ENCODE results near the gene CEP85L.

Gene CEP85L

DNA sequence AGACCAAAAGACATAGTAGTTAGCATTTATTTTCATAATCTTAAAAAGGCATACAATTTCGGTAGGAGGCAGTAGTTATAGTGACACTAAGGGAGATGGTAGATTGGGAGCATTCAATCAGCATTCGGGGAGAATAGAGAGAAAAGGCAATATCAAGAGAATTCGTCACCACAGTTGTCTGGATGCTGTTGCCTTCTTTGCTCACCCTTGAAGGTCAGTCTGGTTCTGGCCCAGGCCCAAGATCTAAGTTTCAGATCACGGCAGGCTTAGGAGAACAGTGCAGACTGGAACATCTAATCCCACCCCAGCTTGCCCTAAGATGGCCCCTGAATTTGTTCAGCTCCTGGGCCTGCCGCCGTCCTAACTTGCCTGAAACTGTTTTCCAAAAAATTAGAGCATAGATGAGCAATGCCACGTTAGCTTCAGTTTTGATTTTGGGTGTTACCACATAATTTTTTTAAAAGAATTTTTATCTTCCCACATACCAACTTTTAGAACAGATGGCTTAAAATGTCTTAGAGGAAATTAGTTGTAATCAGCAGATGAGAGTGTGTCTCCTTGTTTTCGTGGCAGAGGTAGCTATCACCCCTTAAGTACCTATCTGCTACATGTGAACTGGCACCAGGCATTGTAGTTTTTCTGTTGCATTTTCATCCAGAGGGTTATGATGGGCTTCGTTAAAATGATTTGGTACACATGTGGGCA is 8.3 kb upstream of the CEP85L start:
- no peaks in the 10 kb centered on the region for H3K27me3 ChIP-seq (ENCODE audit: low read depth, low read length)
- H3K4me1 ChIP-seq (ENCODE audit: control insufficient read depth in 1 of 2, insufficient read depth in 2 of 2, low read length in 2 of 2), result no peaks in the 10 kb centered on the region
- H3K36me3 ChIP-seq (ENCODE audit: control insufficient read depth in 1 of 2, insufficient read depth in 2 of 2, low read length in 2 of 2), result no peaks in the 10 kb centered on the region
- no peak overlapping the region for H3K27ac ChIP-seq (ENCODE audit: low read length)
- no peak overlapping the region for H3K4me3 ChIP-seq (ENCODE audit: low read depth in 1 of 2, low read length in 2 of 2)
- no peaks in the 10 kb centered on the region for H3K9me3 ChIP-seq (ENCODE audit: control insufficient read depth in 1 of 2, low read length in 2 of 2)

DNA sequence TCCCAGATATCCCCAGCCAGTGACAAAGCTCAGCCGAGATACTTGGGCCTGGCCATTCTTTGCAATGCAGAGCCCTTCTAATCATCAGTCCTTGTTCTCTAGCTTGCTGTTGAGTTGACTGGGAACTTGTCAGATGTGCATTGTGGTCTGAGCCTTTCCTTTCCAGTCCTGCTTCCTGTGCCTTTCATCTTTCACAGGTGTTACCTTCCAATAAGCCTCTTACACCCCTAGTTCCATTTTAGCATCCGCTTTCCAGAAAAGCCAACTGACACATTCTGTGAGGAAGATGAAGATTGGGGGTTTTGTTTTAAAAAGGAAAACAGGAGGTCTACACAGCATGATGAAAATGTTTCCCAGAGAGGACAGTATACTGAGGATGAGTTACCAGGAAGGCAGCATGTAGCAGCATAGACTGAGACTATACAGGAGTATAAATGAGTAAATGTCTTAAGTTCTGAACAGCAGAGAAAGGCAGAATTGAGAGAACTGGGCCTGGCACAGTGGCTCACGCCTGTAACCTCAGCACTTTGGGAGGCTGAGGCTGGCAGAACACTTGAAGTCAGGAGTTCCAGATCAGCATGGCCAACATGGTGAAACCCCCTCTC is 5.6 kb upstream of the CEP85L start:
- no peak overlapping the region for H3K4me3 ChIP-seq (ENCODE audit: low read depth in 1 of 2, low read length in 2 of 2)
- no peaks in the 10 kb centered on the region for H3K9me3 ChIP-seq (ENCODE audit: control insufficient read depth in 1 of 2, low read length in 2 of 2)
- no peaks in the 10 kb centered on the region for H3K27me3 ChIP-seq (ENCODE audit: low read depth, low read length)
- peaks cover 0 to 3% of the 10 kb centered on the region in 2 donors for H3K4me1 ChIP-seq (ENCODE audit: control insufficient read depth in 1 of 2, insufficient read depth in 2 of 2, low read length in 2 of 2)
- no peak overlapping the region for H3K27ac ChIP-seq (ENCODE audit: low read length)
- no peaks in the 10 kb centered on the region for H3K36me3 ChIP-seq (ENCODE audit: control insufficient read depth in 1 of 2, insufficient read depth in 2 of 2, low read length in 2 of 2)

DNA sequence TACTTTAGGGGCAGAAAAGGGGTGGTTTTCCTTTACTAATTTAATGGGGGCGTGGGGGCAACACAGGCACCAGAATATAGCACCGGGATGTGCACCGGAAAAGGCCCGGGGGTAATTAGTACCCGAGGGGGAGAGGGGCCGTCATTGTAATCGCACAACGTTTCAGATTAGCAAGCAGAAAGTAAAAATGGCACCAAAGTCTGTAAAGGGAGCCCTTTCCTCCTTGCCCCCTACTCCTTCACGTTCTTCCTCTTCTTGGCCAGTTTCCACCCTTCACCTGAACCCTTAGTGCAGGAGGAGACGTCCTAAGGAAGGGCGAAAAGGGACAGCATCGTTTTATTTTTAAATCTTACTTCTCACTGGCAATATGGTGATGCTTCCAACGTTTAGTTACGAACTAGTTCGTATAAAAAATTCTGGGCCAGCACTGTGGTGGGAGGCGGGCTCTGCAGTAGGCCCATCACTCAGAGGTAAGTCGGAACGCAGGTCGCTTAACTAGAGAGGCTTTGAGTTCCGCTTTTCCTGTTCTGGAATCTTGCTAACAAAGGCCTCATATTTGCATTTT is 742 bp upstream of the CEP85L start:
- Histone ChIP-seq H3K4me1 (ENCODE audit: control insufficient read depth in 1 of 2, insufficient read depth in 2 of 2, low read length in 2 of 2) (peaks cover 0 to 22% of the 10 kb centered on the region in 2 donors), H3K4me3 (ENCODE audit: low read depth in 1 of 2, low read length in 2 of 2) (peak overlapping the region; percentile 76 to 91), H3K27me3 (ENCODE audit: low read depth, low read length) (no peaks in the 10 kb centered on the region), H3K36me3 (ENCODE audit: control insufficient read depth in 1 of 2, insufficient read depth in 2 of 2, low read length in 2 of 2) (peaks cover 0 to 7% of the 10 kb centered on the region in 2 donors), H3K9me3 (ENCODE audit: control insufficient read depth in 1 of 2, low read length in 2 of 2) (no peaks in the 10 kb centered on the region), H3K27ac (ENCODE audit: low read length) (peak overlapping the region; percentile 69)

GRCh38 chr6:118650582-118651281 is 659 bp downstream of the CEP85L start:
- Histone ChIP-seq H3K27me3 (ENCODE audit: low read depth, low read length) (no peaks in the 10 kb centered on the region), H3K4me1 (ENCODE audit: control insufficient read depth in 1 of 2, insufficient read depth in 2 of 2, low read length in 2 of 2) (peaks cover 5 to 22% of the 10 kb centered on the region in 2 donors), H3K9me3 (ENCODE audit: control insufficient read depth in 1 of 2, low read length in 2 of 2) (no peaks in the 10 kb centered on the region), H3K4me3 (ENCODE audit: low read depth in 1 of 2, low read length in 2 of 2) (peak overlapping the region; percentile 53 to 91), H3K27ac (ENCODE audit: low read length) (peak overlapping the region; percentile 25), H3K36me3 (ENCODE audit: control insufficient read depth in 1 of 2, insufficient read depth in 2 of 2, low read length in 2 of 2) (peaks cover 0 to 7% of the 10 kb centered on the region in 2 donors)

GRCh38 chr6:118649918-118650581 is 1.3 kb downstream of the CEP85L start:
- peak overlapping the region; percentile 53 to 91 for H3K4me3 ChIP-seq (ENCODE audit: low read depth in 1 of 2, low read length in 2 of 2)
- H3K27ac ChIP-seq (ENCODE audit: low read length), result peak overlapping the region; percentile 25
- H3K36me3 ChIP-seq (ENCODE audit: control insufficient read depth in 1 of 2, insufficient read depth in 2 of 2, low read length in 2 of 2), result peaks cover 0 to 7% of the 10 kb centered on the region in 2 donors
- no peaks in the 10 kb centered on the region for H3K27me3 ChIP-seq (ENCODE audit: low read depth, low read length)
- H3K4me1 ChIP-seq (ENCODE audit: control insufficient read depth in 1 of 2, insufficient read depth in 2 of 2, low read length in 2 of 2), result peaks cover 5 to 22% of the 10 kb centered on the region in 2 donors
- no peaks in the 10 kb centered on the region for H3K9me3 ChIP-seq (ENCODE audit: control insufficient read depth in 1 of 2, low read length in 2 of 2)

DNA sequence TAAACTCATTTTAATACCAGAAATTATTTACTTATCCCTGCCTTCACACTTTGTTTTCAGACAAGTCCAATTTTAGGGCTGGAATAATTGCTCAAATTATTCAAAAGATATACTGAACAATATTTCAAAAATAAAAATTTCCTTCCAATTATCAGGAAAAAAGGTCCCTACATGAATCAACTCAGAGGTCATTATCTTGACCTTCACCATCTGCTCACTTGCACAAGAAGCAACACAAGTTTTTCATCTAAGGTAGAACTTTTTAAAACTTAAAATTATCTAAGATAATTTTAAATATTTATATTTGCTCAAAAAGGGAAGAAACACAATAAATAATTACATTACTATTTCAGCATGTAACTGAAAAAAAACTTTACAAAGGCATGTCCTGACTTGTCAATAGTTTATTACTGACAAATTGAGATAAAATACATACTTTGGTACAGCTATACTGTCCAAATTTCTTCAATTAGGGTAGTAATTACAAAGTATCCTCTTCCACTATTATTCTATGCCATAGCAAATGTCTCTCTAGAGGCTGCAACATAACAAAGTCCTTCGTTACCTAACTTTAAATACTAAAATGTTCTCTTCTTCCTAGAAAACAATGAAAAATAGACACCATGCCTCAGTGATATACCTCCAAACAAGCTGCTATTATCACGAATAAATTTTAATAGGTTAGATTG is 2.4 kb downstream of the CEP85L start:
- H3K4me3 ChIP-seq (ENCODE audit: low read depth in 1 of 2, low read length in 2 of 2), result peak overlapping the region; percentile 53 to 91
- no peaks in the 10 kb centered on the region for H3K9me3 ChIP-seq (ENCODE audit: control insufficient read depth in 1 of 2, low read length in 2 of 2)
- H3K27ac ChIP-seq (ENCODE audit: low read length), result no peak overlapping the region
- peaks cover 11 to 22% of the 10 kb centered on the region in 2 donors for H3K4me1 ChIP-seq (ENCODE audit: control insufficient read depth in 1 of 2, insufficient read depth in 2 of 2, low read length in 2 of 2)
- H3K27me3 ChIP-seq (ENCODE audit: low read depth, low read length), result no peaks in the 10 kb centered on the region
- peaks cover 0 to 7% of the 10 kb centered on the region in 2 donors for H3K36me3 ChIP-seq (ENCODE audit: control insufficient read depth in 1 of 2, insufficient read depth in 2 of 2, low read length in 2 of 2)

DNA sequence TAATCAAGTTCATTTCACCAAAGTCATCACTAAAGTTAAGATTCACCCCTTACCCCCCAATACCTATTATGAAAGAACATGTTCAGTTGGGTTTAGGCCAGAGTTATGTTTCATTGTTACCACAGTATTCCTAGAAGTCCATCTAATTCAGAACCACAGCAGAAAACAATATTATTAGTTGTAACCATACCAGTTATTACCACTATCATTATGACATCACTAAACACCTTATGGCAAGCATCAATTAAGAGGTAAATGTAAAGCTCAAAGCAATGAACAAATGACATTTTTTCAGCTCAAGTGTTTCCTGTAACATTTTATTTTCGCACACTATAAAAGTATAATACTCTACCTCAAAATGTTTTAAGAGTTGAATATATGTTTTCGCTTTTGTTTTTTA is 4.4 kb downstream of the CEP85L start:
- no peaks in the 10 kb centered on the region for H3K27me3 ChIP-seq (ENCODE audit: low read depth, low read length)
- H3K4me3 ChIP-seq (ENCODE audit: low read depth in 1 of 2, low read length in 2 of 2), result no peak overlapping the region
- peaks cover 11 to 19% of the 10 kb centered on the region in 2 donors for H3K4me1 ChIP-seq (ENCODE audit: control insufficient read depth in 1 of 2, insufficient read depth in 2 of 2, low read length in 2 of 2)
- H3K27ac ChIP-seq (ENCODE audit: low read length), result no peak overlapping the region
- H3K9me3 ChIP-seq (ENCODE audit: control insufficient read depth in 1 of 2, low read length in 2 of 2), result no peaks in the 10 kb centered on the region
- H3K36me3 ChIP-seq (ENCODE audit: control insufficient read depth in 1 of 2, insufficient read depth in 2 of 2, low read length in 2 of 2), result peaks cover 0 to 7% of the 10 kb centered on the region in 2 donors

DNA sequence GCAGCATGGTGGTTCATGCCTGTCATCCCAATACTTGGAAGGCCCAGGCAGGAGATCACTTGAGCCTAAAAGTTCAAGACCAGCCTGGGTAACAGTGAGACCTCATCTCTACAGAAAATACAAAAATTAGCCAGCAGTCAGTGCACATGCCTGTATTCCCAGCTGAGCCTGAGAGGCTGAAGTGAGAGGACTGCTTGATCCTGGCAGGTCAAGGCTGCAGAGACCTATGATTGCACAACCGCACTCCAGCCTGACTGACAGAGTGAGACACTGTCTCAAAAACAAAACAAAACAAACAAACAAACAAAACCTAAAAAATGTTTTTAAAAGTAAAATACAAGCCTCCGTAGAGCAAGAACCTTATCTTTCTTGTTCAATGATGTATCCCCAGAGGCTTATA is 6.0 kb downstream of the CEP85L start:
- Histone ChIP-seq H3K4me3 (ENCODE audit: low read depth in 1 of 2, low read length in 2 of 2) (no peak overlapping the region), H3K36me3 (ENCODE audit: control insufficient read depth in 1 of 2, insufficient read depth in 2 of 2, low read length in 2 of 2) (no peaks in the 10 kb centered on the region), H3K27me3 (ENCODE audit: low read depth, low read length) (no peaks in the 10 kb centered on the region), H3K27ac (ENCODE audit: low read length) (no peak overlapping the region), H3K4me1 (ENCODE audit: control insufficient read depth in 1 of 2, insufficient read depth in 2 of 2, low read length in 2 of 2) (peaks cover 11 to 24% of the 10 kb centered on the region in 2 donors), H3K9me3 (ENCODE audit: control insufficient read depth in 1 of 2, low read length in 2 of 2) (no peaks in the 10 kb centered on the region)

DNA sequence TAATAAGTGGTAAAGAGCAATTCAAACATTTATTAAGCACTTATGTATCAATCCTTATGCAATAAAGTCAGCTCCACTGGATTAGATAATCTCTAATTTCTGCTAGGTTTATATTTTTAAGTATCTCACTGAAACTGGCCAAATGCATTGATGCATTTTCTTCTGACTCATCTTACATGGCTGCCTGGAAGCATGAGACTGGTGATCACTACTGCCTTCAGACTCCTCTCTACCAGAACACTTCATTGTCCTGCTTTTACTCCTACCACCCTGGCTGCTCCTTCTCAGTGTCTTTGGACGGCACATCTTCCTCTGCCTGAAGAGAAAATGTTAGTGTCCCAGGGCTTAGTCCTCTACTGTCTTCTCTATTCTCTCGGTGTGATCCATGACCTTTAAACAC is 7.4 kb downstream of the CEP85L start:
- Histone ChIP-seq H3K27ac (ENCODE audit: low read length) (no peak overlapping the region), H3K4me1 (ENCODE audit: control insufficient read depth in 1 of 2, insufficient read depth in 2 of 2, low read length in 2 of 2) (peaks cover 13 to 18% of the 10 kb centered on the region in 2 donors)

DNA sequence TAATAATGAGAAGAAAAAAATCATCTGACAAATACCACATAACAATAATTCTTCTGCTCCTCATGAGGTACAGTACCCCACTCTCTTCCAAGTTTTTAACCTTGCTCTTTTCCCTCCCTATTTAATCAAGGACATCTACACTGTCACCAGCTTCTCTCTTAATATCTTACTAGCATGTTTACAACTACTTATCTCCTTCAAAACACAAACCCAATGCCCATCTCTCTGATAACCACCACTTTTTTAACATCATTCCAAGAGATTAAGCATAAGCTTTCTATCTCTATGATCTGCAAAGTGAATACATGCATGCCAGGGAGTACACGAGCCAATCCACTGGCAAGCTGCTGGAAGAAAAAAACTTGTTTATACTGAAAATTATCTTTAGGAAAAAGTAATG is 10.3 kb downstream of the CEP85L start:
- H3K9me3 ChIP-seq (ENCODE audit: control insufficient read depth in 1 of 2, low read length in 2 of 2), result no peaks in the 10 kb centered on the region
- peaks cover 11 to 18% of the 10 kb centered on the region in 2 donors for H3K4me1 ChIP-seq (ENCODE audit: control insufficient read depth in 1 of 2, insufficient read depth in 2 of 2, low read length in 2 of 2)
- H3K36me3 ChIP-seq (ENCODE audit: control insufficient read depth in 1 of 2, insufficient read depth in 2 of 2, low read length in 2 of 2), result no peaks in the 10 kb centered on the region
- no peak overlapping the region for H3K27ac ChIP-seq (ENCODE audit: low read length)
- no peak overlapping the region for H3K4me3 ChIP-seq (ENCODE audit: low read depth in 1 of 2, low read length in 2 of 2)
- no peaks in the 10 kb centered on the region for H3K27me3 ChIP-seq (ENCODE audit: low read depth, low read length)

More for the DNA sequence above, 7.4 kb downstream of the CEP85L start:
- no peak overlapping the region for H3K4me3 ChIP-seq (ENCODE audit: low read depth in 1 of 2, low read length in 2 of 2)
- H3K9me3 ChIP-seq (ENCODE audit: control insufficient read depth in 1 of 2, low read length in 2 of 2), result no peaks in the 10 kb centered on the region
- H3K27me3 ChIP-seq (ENCODE audit: low read depth, low read length), result no peaks in the 10 kb centered on the region
- no peaks in the 10 kb centered on the region for H3K36me3 ChIP-seq (ENCODE audit: control insufficient read depth in 1 of 2, insufficient read depth in 2 of 2, low read length in 2 of 2)
